MM.1S (cell line): Measurements from ENCODE around the gene C17orf67.

Experiments
- DNase-seq: peaks from one replicate; pipeline ENCODE4 v3.0.0-alpha.2; 2015
- H2AFZ ChIP-seq: fragments of 300-600 bp; sonication (generic); 2 replicates; pipeline ENCODE4 v1.6.0; 2016; ENCODE audit warnings: antibody characterized with exemption, low read length
- H3F3A ChIP-seq: fragments of 300-600 bp; sonication (generic); 2 replicates; pipeline ENCODE4 v1.6.1; 2016; ENCODE audit warnings: mild to moderate bottlenecking, antibody characterized with exemption, low read length, moderate library complexity, mixed read lengths; ENCODE audit not compliant: insufficient read depth
- H3K27ac ChIP-seq: fragments of 300-600 bp; sonication (generic); 2 replicates; pipeline ENCODE4 v1.5.1; 2016; ENCODE audit warnings: mild to moderate bottlenecking, low read length
- H3K27me3 ChIP-seq: fragments of 300-600 bp; sonication (generic); replicated peaks from 2 replicates; pipeline ENCODE4 v1.6.0; 2016; ENCODE audit warnings: low read length; ENCODE audit not compliant: insufficient read depth
- H3K36me3 ChIP-seq: fragments of 300-600 bp; sonication (generic); replicated peaks from 2 replicates; pipeline ENCODE4 v1.6.1; 2016; ENCODE audit warnings: mild to moderate bottlenecking, low read length, mixed read lengths; ENCODE audit not compliant: insufficient read depth
- H3K4me1 ChIP-seq: fragments of 300-600 bp; sonication (generic); 2 replicates; pipeline ENCODE4 v1.6.1; 2016; ENCODE audit warnings: low read length, mixed read lengths
- H3K4me2 ChIP-seq: fragments of 300-600 bp; sonication (generic); 2 replicates; pipeline ENCODE4 v1.6.0; 2016; ENCODE audit warnings: low read depth, low read length
- H3K4me3 ChIP-seq: fragments of 300-600 bp; sonication (generic); 2 replicates; pipeline ENCODE4 v1.5.1; 2016; ENCODE audit warnings: low read length, mixed read lengths
- H3K79me2 ChIP-seq: fragments of 300-600 bp; sonication (generic); 2 replicates; pipeline ENCODE4 v1.6.1; 2016; ENCODE audit warnings: mixed run types, low read length, mixed read lengths
- H3K9ac ChIP-seq: fragments of 300-600 bp; sonication (generic); 2 replicates; pipeline ENCODE4 v1.6.1; 2016; ENCODE audit warnings: low read length, mixed read lengths
- H3K9me2 ChIP-seq: fragments of 300-600 bp; sonication (generic); replicated peaks from 2 replicates; pipeline ENCODE4 v1.6.1; 2016; ENCODE audit warnings: mild to moderate bottlenecking, low read length, mixed read lengths; ENCODE audit not compliant: insufficient read depth
- H3K9me3 ChIP-seq: fragments of 300-600 bp; sonication (generic); replicated peaks from 2 replicates; pipeline ENCODE4 v1.6.1; 2016; ENCODE audit warnings: mild to moderate bottlenecking, low read length, mixed read lengths; ENCODE audit not compliant: insufficient read depth
- H4K20me1 ChIP-seq: fragments of 300-600 bp; sonication (generic); 2 replicates; pipeline ENCODE4 v1.6.1; 2016; ENCODE audit warnings: mild to moderate bottlenecking, low read length, moderate library complexity, mixed read lengths; ENCODE audit not compliant: insufficient read depth
- EZH2 ChIP-seq: fragments of 300-600 bp; sonication (generic); optimal IDR thresholded peaks from 2 replicates; pipeline ENCODE3; 2017; ENCODE audit warnings: low read depth, mild to moderate bottlenecking, antibody characterized with exemption, low read length, mixed read lengths
- EZH2phosphoT487 ChIP-seq: fragments of 300-600 bp; sonication (generic); IDR thresholded peaks from 2 replicates; pipeline ENCODE4 v1.6.1; 2018; ENCODE audit warnings: antibody characterized with exemption, low read length
- TF ChIP-seq, protein P1 (sequence below): fragments of 300-600 bp; sonication (generic); IDR thresholded peaks from 2 replicates; pipeline ENCODE4 v1.5.1; 2016; ENCODE audit warnings: antibody characterized with exemption, low read length, mixed read lengths

The C17orf67 gene

DNA sequence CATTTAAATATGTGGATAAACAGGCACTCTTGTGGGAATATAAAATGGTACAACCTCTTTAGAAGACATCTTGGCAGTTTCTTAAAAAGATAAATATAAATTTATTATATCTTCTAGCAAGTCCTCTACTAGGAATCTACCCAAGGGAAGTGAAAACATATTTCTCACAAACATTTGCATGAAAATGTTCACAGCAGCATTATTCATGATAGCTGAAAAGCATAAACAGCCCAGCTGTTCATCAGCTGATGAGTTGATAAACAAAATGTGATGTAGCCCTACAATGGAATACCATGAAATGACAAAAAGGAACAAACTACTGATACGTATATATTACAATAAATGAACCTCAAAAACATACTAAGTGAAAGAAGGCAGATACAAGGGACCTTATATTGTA, 12.2 kb upstream of the C17orf67 start:
- peaks cover 12% of the 10 kb centered on the region; the same call in 1 of the 2 replicates for H3K36me3 ChIP-seq

DNA sequence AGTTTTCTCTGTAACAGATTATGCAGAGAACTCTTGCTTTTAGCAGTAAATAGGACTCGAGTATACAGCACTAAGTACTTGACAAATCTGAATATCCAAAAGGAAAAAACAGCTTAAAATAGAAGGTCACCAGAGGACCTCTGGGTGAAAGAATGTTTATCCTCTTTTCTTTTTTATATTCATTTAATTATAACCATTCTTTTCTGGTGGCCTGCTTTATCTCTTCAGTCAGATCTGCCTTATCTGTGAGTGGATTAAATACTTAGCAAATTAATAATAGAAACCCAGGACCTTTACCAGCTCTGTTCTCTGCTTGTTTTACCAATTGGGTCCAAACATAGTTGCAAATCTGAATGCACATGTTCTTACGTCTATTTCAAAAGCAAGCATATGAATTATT, 8.9 kb upstream of the C17orf67 start:
- Histone ChIP-seq H3K27me3 (no peaks in the 10 kb centered on the region), H3K79me2 (peaks cover 82% of the 10 kb centered on the region), H3K9me2 (no peaks in the 10 kb centered on the region), H2AFZ (no peak overlapping the region), H3K4me3 (no peak overlapping the region), H3F3A (no peaks in the 10 kb centered on the region), H3K36me3 (peaks cover 15% of the 10 kb centered on the region; the same call in 1 of the 2 replicates), H3K9ac (no peak overlapping the region), H4K20me1 (no peaks in the 10 kb centered on the region), H3K27ac (no peak overlapping the region), H3K4me1 (peaks cover 10% of the 10 kb centered on the region; the same call in 1 of the 2 replicates), H3K4me2 (no peak overlapping the region), H3K9me3 (no peaks in the 10 kb centered on the region)
- DNase-seq = no peak
- no peak for TF ChIP-seq EZH2phosphoT487
- no peak for TF ChIP-seq EZH2
- TF ChIP-seq, protein P1, sequence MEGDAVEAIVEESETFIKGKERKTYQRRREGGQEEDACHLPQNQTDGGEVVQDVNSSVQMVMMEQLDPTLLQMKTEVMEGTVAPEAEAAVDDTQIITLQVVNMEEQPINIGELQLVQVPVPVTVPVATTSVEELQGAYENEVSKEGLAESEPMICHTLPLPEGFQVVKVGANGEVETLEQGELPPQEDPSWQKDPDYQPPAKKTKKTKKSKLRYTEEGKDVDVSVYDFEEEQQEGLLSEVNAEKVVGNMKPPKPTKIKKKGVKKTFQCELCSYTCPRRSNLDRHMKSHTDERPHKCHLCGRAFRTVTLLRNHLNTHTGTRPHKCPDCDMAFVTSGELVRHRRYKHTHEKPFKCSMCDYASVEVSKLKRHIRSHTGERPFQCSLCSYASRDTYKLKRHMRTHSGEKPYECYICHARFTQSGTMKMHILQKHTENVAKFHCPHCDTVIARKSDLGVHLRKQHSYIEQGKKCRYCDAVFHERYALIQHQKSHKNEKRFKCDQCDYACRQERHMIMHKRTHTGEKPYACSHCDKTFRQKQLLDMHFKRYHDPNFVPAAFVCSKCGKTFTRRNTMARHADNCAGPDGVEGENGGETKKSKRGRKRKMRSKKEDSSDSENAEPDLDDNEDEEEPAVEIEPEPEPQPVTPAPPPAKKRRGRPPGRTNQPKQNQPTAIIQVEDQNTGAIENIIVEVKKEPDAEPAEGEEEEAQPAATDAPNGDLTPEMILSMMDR = no peak

More for the DNA sequence above, 12.2 kb upstream of the C17orf67 start:
- no peak overlapping the region for H3K9ac ChIP-seq
- H3F3A ChIP-seq = peaks cover 25% of the 10 kb centered on the region
- no peaks in the 10 kb centered on the region for H3K9me3 ChIP-seq
- H3K27me3 ChIP-seq = no peaks in the 10 kb centered on the region
- no peak overlapping the region for H2AFZ ChIP-seq
- no peak for DNase-seq
- no peaks in the 10 kb centered on the region for H3K9me2 ChIP-seq
- peaks cover 28% of the 10 kb centered on the region for H3K4me1 ChIP-seq
- no peak overlapping the region for H3K27ac ChIP-seq
- no peaks in the 10 kb centered on the region for H4K20me1 ChIP-seq
- no peak overlapping the region for H3K4me2 ChIP-seq
- TF ChIP-seq EZH2phosphoT487 = no peak
- TF ChIP-seq EZH2 = no peak
- TF ChIP-seq, protein P1 = no peak
- H3K79me2 ChIP-seq = peaks cover 48% of the 10 kb centered on the region
- no peak overlapping the region for H3K4me3 ChIP-seq

DNA sequence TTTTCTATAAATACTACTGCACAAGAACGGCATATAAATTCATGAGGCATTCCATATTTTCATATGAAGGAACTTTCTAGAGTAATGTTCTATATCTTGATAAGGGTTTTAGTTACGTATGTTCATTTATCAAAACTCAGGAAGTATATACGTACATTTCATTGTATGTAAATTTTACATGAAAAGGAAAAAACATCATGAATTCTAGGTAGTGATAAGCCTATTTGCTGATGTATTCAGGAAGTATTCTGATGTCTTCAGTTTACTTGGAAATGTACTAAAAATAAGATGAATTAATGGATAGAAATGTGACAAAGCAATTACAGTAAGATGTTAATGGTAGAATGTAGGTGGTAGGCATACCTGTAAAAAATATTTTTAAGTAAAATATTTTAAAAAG, 5.0 kb upstream of the C17orf67 start:
- Histone ChIP-seq H3K4me1 (peaks cover 4% of the 10 kb centered on the region; the same call in 1 of the 2 replicates), H3K27me3 (no peaks in the 10 kb centered on the region), H3K9me3 (no peaks in the 10 kb centered on the region), H3K36me3 (peaks cover 8% of the 10 kb centered on the region; the same call in 1 of the 2 replicates), H3K79me2 (peaks cover 93% of the 10 kb centered on the region), H3K27ac (no peak overlapping the region), H2AFZ (no peak overlapping the region), H3K9ac (no peak overlapping the region), H3K4me2 (peak overlapping the region; percentile 17; the same call in 1 of the 2 replicates), H4K20me1 (peaks cover 4% of the 10 kb centered on the region; the same call in 1 of the 2 replicates), H3F3A (peaks cover 15% of the 10 kb centered on the region; the same call in 1 of the 2 replicates), H3K4me3 (no peak overlapping the region), H3K9me2 (no peaks in the 10 kb centered on the region)
- DNase-seq = no peak
- TF ChIP-seq EZH2 (no peak), EZH2phosphoT487 (no peak)
- TF ChIP-seq, protein P1 = no peak
